SK-N-SH (cell line): ENCODE results near the gene PRPF40B. TPM values are rescaled to one million over a fixed set of nuclear protein-coding genes. Genes with fewer than 3 reads are reported as not detected.

Experiments used
- CTCF ChIA-PET: fragments of 300-600, 350-600 bp; formaldehyde crosslinking; extraction: SDS; loops from one replicate; lab custom pipeline; 2021; lab: Yijun Ruan, JAX
- POLR2A ChIA-PET: fragments of 350-600 bp; sonication (Branson Sonifier 250); formaldehyde crosslinking; extraction: SDS; loops from one replicate; lab custom pipeline; 2020; ENCODE audit warnings: antibody characterized with exemption, inconsistent platforms; lab: Yijun Ruan, JAX
- DNase-seq: peaks from one replicate; pipeline ENCODE4 v3.0.0; 2012
- H2AFZ ChIP-seq: fragments of 200-600 bp; sonication (generic); 2 replicates; pipeline ENCODE4 v1.8.1; 2016; ENCODE audit warnings: antibody characterized with exemption, mild to moderate bottlenecking, low read depth
- H3F3A ChIP-seq: fragments of 200-600 bp; sonication (generic); replicated peaks from 2 replicates; pipeline ENCODE3; 2016; ENCODE audit warnings: antibody characterized with exemption, mild to moderate bottlenecking; ENCODE audit not compliant: insufficient read depth
- H3K27ac ChIP-seq, 2 experiments: fragments of 200-500 bp in 1 of 2; fragments of 200-600 bp in 1 of 2; sonication (Bioruptor generic) in 1 of 2; sonication (generic), shearing (Covaris generic) in 1 of 2; 2 replicates each; pipeline versions ENCODE4 v1.5.1 to v1.6.1; 2014 to 2016; ENCODE audit warnings: low read depth in 2 of 2, inconsistent platforms in 1 of 2, low read length in 1 of 2, mild to moderate bottlenecking in 1 of 2, mixed read lengths in 1 of 2
- H3K27me3 ChIP-seq: fragments of 200-600 bp; sonication (generic), shearing (Covaris generic); 2 replicates; pipeline ENCODE4 v1.6.1; 2016; ENCODE audit warnings: mixed run types; ENCODE audit not compliant: insufficient read depth
- H3K36me3 ChIP-seq, 2 experiments: fragments of 200-500 bp in 1 of 2; fragments of 200-600 bp in 1 of 2; sonication (Bioruptor generic) in 1 of 2; sonication (generic) in 1 of 2; replicated peaks in 1 of 2; 2 replicates each; pipeline versions ENCODE3 to v1.5.1; 2014 to 2016; ENCODE audit warnings: low read length in 1 of 2, mild to moderate bottlenecking in 1 of 2; ENCODE audit not compliant: insufficient read depth in 2 of 2, control insufficient read depth in 1 of 2
- H3K4me1 ChIP-seq, 2 experiments: fragments of 200-500 bp in 1 of 2; fragments of 200-600 bp in 1 of 2; sonication (Bioruptor generic) in 1 of 2; sonication (generic), shearing (Covaris generic) in 1 of 2; 2 replicates each; pipeline versions ENCODE4 v1.5.1 to v1.6.1; 2014 to 2016; ENCODE audit warnings: low read depth in 1 of 2, low read length in 1 of 2, mixed run types in 1 of 2; ENCODE audit not compliant: insufficient read depth in 2 of 2, control insufficient read depth in 1 of 2
- H3K4me2 ChIP-seq: fragments of 200-600 bp; sonication (generic), shearing (Covaris generic); 2 replicates; pipeline ENCODE4 v1.6.1; 2017; ENCODE audit warnings: mixed run types
- H3K4me3 ChIP-seq, 2 experiments: fragments of 200-500 bp in 1 of 2; fragments of 200-600 bp in 1 of 2; sonication (Bioruptor generic) in 1 of 2; sonication (generic), shearing (Covaris generic) in 1 of 2; 2 replicates each; pipeline versions ENCODE4 v1.5.1 to v1.8.1; 2014 to 2016; ENCODE audit warnings: low read depth in 2 of 2, inconsistent platforms in 1 of 2, low read length in 1 of 2, mild to moderate bottlenecking in 1 of 2, mixed read lengths in 1 of 2, moderate library complexity in 1 of 2
- H3K79me2 ChIP-seq: fragments of 200-600 bp; sonication (generic); 2 replicates; pipeline ENCODE4 v1.8.1; 2017; ENCODE audit warnings: mild to moderate bottlenecking; ENCODE audit not compliant: insufficient read depth
- H3K9ac ChIP-seq: fragments of 200-600 bp; sonication (generic); 2 replicates; pipeline ENCODE4 v1.6.1; 2017; ENCODE audit warnings: mixed run types
- H3K9me2 ChIP-seq: fragments of 200-600 bp; sonication (generic); 2 replicates; pipeline ENCODE4 v1.6.1; 2017; ENCODE audit warnings: mixed run types
- H3K9me3 ChIP-seq: fragments of 200-600 bp; sonication (generic); 2 replicates; pipeline ENCODE4 v1.6.1; 2017; ENCODE audit warnings: mixed run types, mild to moderate bottlenecking, moderate library complexity
- H4K20me1 ChIP-seq: fragments of 200-600 bp; sonication (generic); 2 replicates; pipeline ENCODE4 v1.6.1; 2017; ENCODE audit warnings: mild to moderate bottlenecking, mixed run types; ENCODE audit not compliant: insufficient read depth
- CTCF ChIP-seq: fragments of 200-600 bp; sonication (generic); IDR thresholded peaks from 2 replicates; pipeline ENCODE4 v1.6.1; 2017; ENCODE audit warnings: antibody characterized with exemption, mild to moderate bottlenecking, moderate library complexity
- EZH2phosphoT487 ChIP-seq: fragments of 200-600 bp; sonication (generic); IDR thresholded peaks from 2 replicates; pipeline ENCODE4 v1.6.1; 2017; ENCODE audit warnings: low read depth, mixed run types, mild to moderate bottlenecking, antibody characterized with exemption, moderate library complexity, borderline replicate concordance
- FOXJ3 ChIP-seq: sonication (generic); formaldehyde crosslinking; IDR thresholded peaks from 2 replicates; pipeline ENCODE4 v1.5.1; 2020; ENCODE audit warnings: mild to moderate bottlenecking, missing genetic modification reagents
- FOXM1 ChIP-seq: IDR thresholded peaks from 2 replicates; pipeline ENCODE4 v1.4.0; 2012; ENCODE audit warnings: low read depth, mild to moderate bottlenecking
- GABPA ChIP-seq: IDR thresholded peaks from 2 replicates; pipeline ENCODE4 v1.4.0; 2012; ENCODE audit warnings: low read depth, mild to moderate bottlenecking
- IRF3 ChIP-seq: fragments of 150-350 bp; IDR thresholded peaks from 2 replicates; pipeline ENCODE4 v1.6.1; 2016; ENCODE audit warnings: mild to moderate bottlenecking, low read depth, low read length
- JUND ChIP-seq: IDR thresholded peaks from 2 replicates; pipeline ENCODE4 v1.4.0; 2012
- MAX ChIP-seq: IDR thresholded peaks from 2 replicates; pipeline ENCODE4 v1.4.0; 2012; ENCODE audit warnings: low read depth
- MEF2A ChIP-seq: IDR thresholded peaks from 2 replicates; pipeline ENCODE4 v1.4.0; 2012; ENCODE audit warnings: low read depth, borderline replicate concordance
- MXI1 ChIP-seq: IDR thresholded peaks from 2 replicates; pipeline ENCODE4 v1.6.1; 2012; ENCODE audit warnings: mild to moderate bottlenecking, low read depth, low read length, improper control_type of control experiment
- PBX3 ChIP-seq: IDR thresholded peaks from 2 replicates; pipeline ENCODE4; 2012
- POLR2AphosphoS5 ChIP-seq: IDR thresholded peaks from 2 replicates; pipeline ENCODE4 v1.6.1; 2012; ENCODE audit warnings: low read depth, low read length
- RAD21 ChIP-seq: IDR thresholded peaks from 2 replicates; pipeline ENCODE4 v1.6.1; 2012; ENCODE audit warnings: mild to moderate bottlenecking, low read length
- RCOR1 ChIP-seq: fragments of 150-350 bp; IDR thresholded peaks from 2 replicates; pipeline ENCODE4 v1.6.1; 2017; ENCODE audit warnings: antibody characterized with exemption, low read length
- RFX5 ChIP-seq: IDR thresholded peaks from 2 replicates; pipeline ENCODE4 v1.6.1; 2012; ENCODE audit warnings: mild to moderate bottlenecking, improper control_type of control experiment, low read length
- TAF1 ChIP-seq: IDR thresholded peaks from 2 replicates; pipeline ENCODE4 v1.6.1; 2012; ENCODE audit warnings: low read depth, mild to moderate bottlenecking, low read length, moderate library complexity, borderline replicate concordance
- TCF12 ChIP-seq: IDR thresholded peaks from 2 replicates; pipeline ENCODE4 v1.4.0; 2012
- TEAD4 ChIP-seq: IDR thresholded peaks from 2 replicates; pipeline ENCODE4 v1.4.0; 2012; ENCODE audit warnings: mild to moderate bottlenecking, borderline replicate concordance; ENCODE audit not compliant: insufficient read depth
- USF1 ChIP-seq: IDR thresholded peaks from 2 replicates; pipeline ENCODE4 v1.4.0; 2012; ENCODE audit warnings: low read depth, borderline replicate concordance
- USF2 ChIP-seq: fragments of 150-350 bp; IDR thresholded peaks from 2 replicates; pipeline ENCODE4 v1.6.1; 2017; ENCODE audit warnings: antibody characterized with exemption, low read length, low read depth, borderline replicate concordance
- WGBS: methylation state at CpG from one replicate; pipeline ENCODE4 v1.1.6; 2017; ENCODE audit warnings: low lambda C conversion rate; 5-methylcytosine and 5-hydroxymethylcytosine counted together
- polyA plus RNA-seq, 3 experiments: library from polyadenylated mRNA; depleted of rRNA; stranded (reverse); fragments of >200 nt; gene quantifications; 2 replicates each; pipeline ENCODE4 v1.2.3, GENCODE V29; 2012

Gene PRPF40B
- polyA plus RNA-seq, 1 of the 3 experiments (the other 2 are of a cell fraction), result 27.0 TPM

GRCh38 chr12:49643961-49644619 is 20.7 kb downstream of the PRPF40B start:
- Histone ChIP-seq H3K4me1 (peaks cover 0 to 5% of the 10 kb centered on the region in 2 experiments; a peak in 1 of 4 replicates), H3K4me3 (no peak overlapping the region), H3K9ac (no peak overlapping the region), H3K27me3 (no peaks in the 10 kb centered on the region), H3K4me2 (no peak overlapping the region), H2AFZ (no peak overlapping the region), H3K79me2 (no peaks in the 10 kb centered on the region), H4K20me1 (no peaks in the 10 kb centered on the region), H3K27ac (peak overlapping the region in 1 of 2 experiments; percentile 6; a peak in 1 of 4 replicates), H3F3A (peaks cover 7% of the 10 kb centered on the region), H3K9me2 (no peaks in the 10 kb centered on the region), H3K36me3 (peaks cover 30 to 75% of the 10 kb centered on the region in 2 experiments), H3K9me3 (no peaks in the 10 kb centered on the region)
- DNase-seq, result no peak
- WGBS, result 71% methylated on average over 10 of the region's 10 CpGs
- TF ChIP-seq TAF1 (no peak), MEF2A (no peak), TCF12 (no peak), RAD21 (no peak), MAX (no peak), FOXJ3 (CRISPR knock-in tag) (no peak), FOXM1 (no peak), USF2 (no peak), TEAD4 (no peak), PBX3 (no peak), EZH2phosphoT487 (no peak), MXI1 (no peak), CTCF (no peak), JUND (no peak), POLR2AphosphoS5 (no peak), USF1 (no peak), RFX5 (no peak), IRF3 (no peak), GABPA (no peak), RCOR1 (no peak)
- POLR2A ChIA-PET, result interaction anchor here (1.0 to 2.0 kb wide), 3 partner anchors 30 to 97 kb away, joined by 3 to 7 read pairs (median 6); partner anchors contain the start of gene TMBIM6
- CTCF ChIA-PET, result interaction anchor here (0.6 to 30.5 kb wide), 23 partner anchors 9 to 223 kb away, joined by 3 to 590 read pairs (median 4); partner anchors contain the start of genes FMNL3 and TMBIM6
